ENCODE results near the gene PDYN.

The PDYN gene

GRCh38 chr20:1949347-1950100 lies 44.3 kb downstream of the PDYN start:
- no peak for DNase-seq

- DNase-seq = no peak
Measured at GRCh38 chr20:1947535-1947846, 46.4 kb downstream of the PDYN start.

- no peak for DNase-seq
Measured at GRCh38 chr20:1946762-1947534, 46.9 kb downstream of the PDYN start.

- no peak for DNase-seq
Measured at GRCh38 chr20:1946442-1946761, 47.5 kb downstream of the PDYN start.

GRCh38 chr20:1945660-1946059 lies 48.2 kb downstream of the PDYN start:
- no peak for DNase-seq

- no peak for DNase-seq
Measured at GRCh38 chr20:1945134-1945618, 48.7 kb downstream of the PDYN start.

- no peak for DNase-seq
Measured at GRCh38 chr20:1944345-1945091, 49.3 kb downstream of the PDYN start.

GRCh38 chr20:1943275-1944002 lies 50.4 kb downstream of the PDYN start:
- no peak for DNase-seq

GRCh38 chr20:1942486-1943274 lies 51.2 kb downstream of the PDYN start:
- no peak for DNase-seq

GRCh38 chr20:1942061-1942460 lies 51.8 kb downstream of the PDYN start:
- DNase-seq = no peak

GRCh38 chr20:1941226-1941625 lies 52.6 kb downstream of the PDYN start:
- no peak for DNase-seq

GRCh38 chr20:1940581-1940980 lies 53.3 kb downstream of the PDYN start:
- no peak for DNase-seq

GRCh38 chr20:1939270-1939595 lies 54.6 kb downstream of the PDYN start:
- no peak for DNase-seq

- no peak for DNase-seq
Measured at GRCh38 chr20:1938464-1939269, 55.2 kb downstream of the PDYN start.

- no peak for DNase-seq
Measured at GRCh38 chr20:1937316-1937976, 56.4 kb downstream of the PDYN start.

- DNase-seq = no peak
Measured at GRCh38 chr20:1935696-1936366, 58.0 kb downstream of the PDYN start.

GRCh38 chr20:1934721-1935573 lies 58.9 kb downstream of the PDYN start:
- no peak for DNase-seq

GRCh38 chr20:1934156-1934555 lies 59.7 kb downstream of the PDYN start:
- no peak for DNase-seq

GRCh38 chr20:1933465-1933870 lies 60.4 kb downstream of the PDYN start:
- no peak for DNase-seq
